ENCODE data around the gene MMADHC.

- no peak for TF ChIP-seq CTCF (IDR thresholded peaks at IDR 0.05)
- TF ChIP-seq POLR2A (IDR thresholded peaks at IDR 0.05) = no peak
- TF ChIP-seq EP300 (IDR thresholded peaks at IDR 0.05) = no peak
Measured at GRCh38 chr2:149564983-149565382, 22.6 kb downstream of the MMADHC start.
